Right forelimb (tissue), 1 donor: ENCODE results near the gene ZNF689.
"Not testable (repeated sequence)": the region's sequence is repeated elsewhere in the genome, so short reads cannot be mapped to it uniquely, and the experiment has no call there.

ENCODE experiments used
- DNase-seq: peaks from one replicate; pipeline ENCODE4 v3.0.0-alpha.2; 2018

Gene ZNF689

DNA sequence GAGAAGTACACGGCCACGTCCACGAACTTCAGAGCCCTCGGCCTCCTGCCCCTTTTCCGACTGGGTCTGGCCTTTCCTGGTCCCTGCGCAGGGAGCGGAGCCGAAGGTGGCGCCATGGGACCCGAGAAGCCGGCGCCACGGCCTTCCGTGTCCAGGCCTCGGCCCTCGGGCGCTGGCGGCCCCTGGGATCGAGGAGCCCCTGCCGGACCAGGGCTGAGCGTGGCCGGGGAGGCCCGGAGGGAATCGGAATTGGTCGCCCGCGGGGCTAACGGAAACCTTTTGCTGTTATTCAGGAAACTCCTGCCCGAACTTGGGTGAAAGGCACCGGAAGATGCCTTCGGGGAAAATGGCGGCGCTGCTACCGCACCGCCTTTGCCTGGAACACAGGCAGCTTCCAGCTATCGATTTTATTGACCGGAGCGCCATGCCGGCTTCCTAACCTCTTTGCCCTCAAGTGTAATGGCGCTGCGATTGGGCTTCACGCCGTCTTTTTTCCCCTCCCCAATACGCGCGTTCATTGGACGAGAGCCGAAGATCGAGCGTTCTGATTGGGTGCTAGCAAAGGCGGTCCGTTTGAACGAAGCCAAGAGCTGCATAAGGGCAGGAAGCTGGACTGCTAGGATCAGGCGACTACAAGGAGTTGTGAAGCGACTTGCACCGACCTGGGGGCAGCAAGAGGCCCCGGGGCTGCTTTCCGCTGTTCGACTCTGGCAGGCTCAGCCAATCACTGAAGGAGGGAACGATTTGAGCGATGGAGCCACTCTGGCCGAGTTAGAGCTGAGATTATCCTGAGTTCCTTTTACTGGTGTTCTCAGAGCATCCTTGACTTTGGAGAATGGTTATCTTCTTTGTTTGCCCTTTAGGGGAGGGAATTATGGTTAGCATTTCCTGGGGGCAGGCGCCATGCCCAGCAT is at the start of gene ZNF689:
Gene ZNF689 (minus strand): TSS at position 464 of the 914 bp plus-strand sequence. CDS start 348 bp downstream, at position 116.
- peak; percentile 99 for DNase-seq

DNA sequence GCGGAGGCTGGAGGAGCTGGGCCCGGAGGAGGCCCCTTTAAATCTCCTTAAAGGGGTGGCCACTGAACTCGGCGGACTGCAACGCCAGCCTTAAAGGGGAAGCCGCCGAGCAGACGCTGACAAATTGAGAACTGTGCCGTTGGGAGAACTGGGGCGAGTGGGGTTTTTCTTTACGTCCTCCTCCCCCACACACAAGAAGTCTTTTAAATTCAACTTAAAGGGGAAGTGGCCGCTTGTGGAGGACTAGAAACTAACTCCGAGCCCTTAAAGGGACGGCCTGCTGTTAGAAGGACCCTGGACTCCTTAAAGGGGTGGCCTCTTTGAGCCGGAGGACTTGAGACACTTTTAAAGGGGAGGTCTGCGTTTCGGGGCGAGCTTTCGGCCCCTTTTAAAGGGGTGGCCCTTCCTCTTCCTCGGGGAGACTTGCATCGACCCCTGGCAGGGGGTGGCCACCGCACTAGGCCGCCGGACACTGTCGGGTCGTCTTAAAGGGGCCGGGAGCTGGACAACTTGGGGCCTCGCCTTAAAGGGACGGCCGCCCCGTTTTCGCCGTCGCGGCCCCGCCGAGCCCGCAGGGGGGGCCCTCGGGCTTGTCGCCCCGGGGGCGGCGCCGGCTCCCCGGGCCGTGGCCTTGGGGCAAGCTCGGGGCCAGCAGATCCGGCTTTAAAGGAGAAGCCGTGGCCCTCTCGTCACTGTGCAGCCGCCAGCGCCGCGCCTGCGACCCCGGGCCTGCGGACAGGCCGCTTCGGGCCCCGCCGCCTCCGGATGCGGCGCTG is 48.7 kb upstream of the ZNF689 start:
- no peak for DNase-seq

DNA sequence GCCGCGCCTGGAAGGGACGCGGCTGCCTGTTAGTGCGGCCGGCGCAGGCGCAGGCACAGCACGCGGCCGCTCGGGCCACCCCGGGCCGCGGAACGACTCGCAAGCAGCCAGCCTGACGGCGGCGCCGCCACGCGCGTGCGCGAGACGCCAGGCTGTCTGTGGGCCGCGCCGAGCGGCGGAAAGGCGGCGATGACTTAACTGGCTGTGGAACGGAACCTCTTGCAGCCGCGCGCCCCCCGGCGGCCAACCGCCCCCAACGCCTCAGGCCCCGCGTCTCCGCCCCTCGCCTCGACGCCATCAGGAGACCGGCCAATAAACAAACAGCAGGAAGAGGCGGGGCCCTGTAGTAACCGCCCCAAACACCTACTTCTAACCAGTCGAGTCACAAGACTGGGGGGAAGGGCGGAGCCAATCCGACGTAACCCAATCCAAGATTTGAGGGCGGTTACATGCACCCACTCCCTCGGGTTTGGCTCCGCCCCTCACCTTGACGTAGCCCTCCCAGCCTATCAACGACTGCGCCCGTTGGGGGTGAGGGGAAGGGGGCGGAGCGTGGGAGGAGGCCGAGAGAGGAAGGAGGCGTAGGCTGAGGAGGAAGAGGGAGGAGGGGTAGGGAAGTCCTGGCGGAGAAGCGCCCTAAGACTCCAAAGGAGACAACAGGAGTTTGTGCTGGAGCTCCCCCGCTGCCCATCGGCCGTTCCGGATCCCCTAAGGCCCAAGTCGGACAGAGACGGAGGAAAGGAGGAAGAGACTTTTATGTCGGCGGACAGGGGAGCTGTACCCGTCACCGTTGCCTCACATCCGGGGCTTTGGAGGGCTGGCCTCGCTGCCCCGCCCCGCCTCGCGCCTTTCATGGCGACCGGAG is 47.9 kb upstream of the ZNF689 start, which contains the start of gene FBRS:
Gene FBRS (plus strand): TSS at position 566 of the 865 bp plus-strand sequence. CDS start 1,088 bp downstream, outside the sequence.
- DNase-seq: peak; percentile 100

DNA sequence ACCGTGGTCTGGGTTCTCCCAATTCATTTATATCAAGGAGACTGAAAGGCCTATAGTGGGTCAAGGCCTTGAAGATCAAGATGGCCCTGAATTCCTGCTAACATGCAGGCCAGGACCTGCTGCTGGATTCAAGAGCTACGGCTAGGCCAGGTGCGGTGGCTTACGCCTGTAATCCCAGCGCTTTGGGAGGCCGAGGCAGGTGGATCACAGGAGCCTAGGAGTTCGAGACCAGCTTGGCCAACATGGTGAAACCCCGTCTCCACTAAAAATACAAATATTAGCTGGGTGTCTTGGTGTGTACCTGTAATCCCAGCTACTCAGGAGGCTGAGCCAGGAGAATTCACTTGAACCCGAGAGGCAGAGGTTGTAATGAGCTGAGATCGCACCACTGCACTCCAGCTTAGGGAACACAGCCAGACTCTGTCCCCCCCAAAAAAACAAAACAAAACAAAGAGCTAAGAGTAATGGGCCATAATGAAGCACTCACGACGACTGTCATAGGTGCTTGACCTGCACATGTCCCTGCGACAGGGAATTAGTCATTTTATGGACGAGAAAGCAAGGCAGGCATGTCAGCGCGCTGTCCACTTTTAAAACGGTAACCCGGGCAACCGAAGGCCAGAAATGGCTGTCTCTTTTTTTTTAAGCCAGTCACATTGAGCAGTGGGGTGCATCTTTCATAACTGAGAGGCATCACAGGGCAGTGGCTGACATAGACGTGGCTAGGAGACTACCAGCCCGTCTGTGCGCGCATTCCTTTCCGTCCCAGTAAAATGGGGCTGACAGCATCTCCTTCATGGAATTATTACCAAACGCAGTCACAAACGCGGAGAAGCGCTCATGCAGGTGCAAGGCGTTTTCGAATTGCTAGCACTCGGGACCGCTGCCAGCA is 47.0 kb upstream of the ZNF689 start:
- DNase-seq: no peak

DNA sequence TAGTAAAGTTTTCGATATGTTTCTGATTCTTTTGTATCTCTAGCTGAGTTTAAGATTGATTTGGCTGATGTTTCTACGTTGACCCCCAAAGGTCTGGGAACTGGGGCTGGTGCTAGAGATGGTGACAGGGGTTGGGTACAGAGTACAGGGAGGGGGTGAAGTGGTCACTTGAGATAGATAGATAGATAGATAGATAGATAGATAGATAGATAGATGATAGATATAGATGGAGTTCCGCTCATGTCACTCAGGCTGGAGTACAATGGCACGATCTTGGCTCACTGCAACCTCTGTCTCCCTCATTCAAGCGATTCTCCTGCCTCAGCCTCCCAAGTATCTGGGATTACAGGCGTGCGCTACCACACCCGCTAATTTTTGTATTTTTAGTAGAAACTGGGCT is 46.2 kb upstream of the ZNF689 start:
- no peak for DNase-seq

DNA sequence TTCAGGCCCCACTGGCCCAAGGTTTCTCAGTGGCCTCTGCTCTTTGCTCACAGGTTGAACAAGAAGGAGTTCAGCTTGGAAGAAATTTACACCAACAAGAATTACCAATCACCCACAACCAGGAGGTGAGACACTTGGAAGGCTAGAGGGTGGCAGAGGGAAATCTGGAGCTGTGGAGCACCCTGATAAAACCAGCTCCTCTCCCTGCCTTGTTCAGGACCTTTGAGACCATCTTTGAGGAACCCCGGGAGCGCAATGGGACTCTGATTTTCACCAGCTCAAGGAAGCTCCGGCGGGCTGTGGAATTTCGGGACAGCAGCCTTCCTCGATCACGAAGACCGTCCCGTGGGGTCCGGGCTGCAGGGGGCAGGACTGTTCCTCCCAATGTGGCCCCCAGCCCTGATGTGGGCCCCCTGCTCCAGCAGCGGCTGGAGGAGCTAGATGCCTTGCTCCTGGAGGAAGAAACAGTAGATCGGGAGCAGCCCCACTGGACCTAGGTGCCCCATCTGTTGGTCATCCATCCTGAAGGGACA is 45.7 kb upstream of the ZNF689 start:
- no peak for DNase-seq

DNA sequence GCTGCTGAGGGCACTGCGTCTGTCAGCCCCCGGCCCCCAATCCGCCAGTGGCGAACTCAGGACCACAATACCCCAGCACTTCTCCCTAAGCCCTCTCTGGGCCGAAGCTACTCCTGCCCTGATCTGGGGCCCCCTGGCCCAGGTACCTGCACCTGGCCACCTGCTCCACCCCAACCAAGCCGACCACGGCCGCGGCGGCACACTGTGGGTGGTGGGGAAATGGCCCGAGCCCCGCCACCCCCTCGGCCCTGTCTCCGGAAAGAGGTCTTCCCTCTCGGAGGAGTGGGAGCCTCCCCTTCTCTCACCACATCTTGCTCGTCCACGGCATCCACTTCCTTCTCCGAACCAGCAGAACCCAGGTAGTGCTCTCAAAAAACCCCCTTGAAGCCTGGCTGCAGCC is 44.7 kb upstream of the ZNF689 start:
- DNase-seq: no peak

DNA sequence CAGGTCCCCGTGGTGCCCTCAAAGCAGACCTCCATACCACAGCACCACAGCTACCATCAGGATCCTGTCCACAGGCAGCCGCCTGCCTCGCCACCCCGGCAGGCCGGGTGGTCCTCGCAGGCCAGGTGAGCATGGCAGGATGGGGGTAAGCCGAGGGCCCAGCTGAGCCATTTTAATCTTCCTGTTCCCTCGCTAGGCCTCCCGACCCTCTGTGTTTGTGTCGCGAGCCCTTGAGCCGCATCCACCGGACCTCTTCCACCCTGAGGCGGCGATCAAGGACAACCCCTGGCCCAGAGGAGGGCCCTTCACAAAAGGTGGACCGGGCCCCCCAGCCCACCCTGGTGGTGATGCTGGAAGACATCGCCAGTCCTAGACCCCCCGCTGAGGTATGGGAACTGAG is 42.5 kb upstream of the ZNF689 start:
- no peak for DNase-seq

DNA sequence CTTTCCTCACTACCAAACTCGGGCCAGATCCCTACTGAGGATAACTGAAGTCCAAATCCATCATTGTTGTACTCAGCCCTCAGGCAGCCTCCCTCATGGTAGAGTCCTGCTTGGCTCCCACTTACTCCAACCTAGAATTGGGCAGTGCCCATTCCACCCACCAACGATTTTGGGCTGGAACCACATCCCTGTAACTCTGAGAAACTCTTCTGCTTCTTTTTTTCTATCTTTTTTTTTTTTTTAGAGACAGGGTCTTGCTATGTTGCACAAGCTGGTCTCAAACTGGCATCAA is 41.8 kb upstream of the ZNF689 start:
- DNase-seq: no peak

DNA sequence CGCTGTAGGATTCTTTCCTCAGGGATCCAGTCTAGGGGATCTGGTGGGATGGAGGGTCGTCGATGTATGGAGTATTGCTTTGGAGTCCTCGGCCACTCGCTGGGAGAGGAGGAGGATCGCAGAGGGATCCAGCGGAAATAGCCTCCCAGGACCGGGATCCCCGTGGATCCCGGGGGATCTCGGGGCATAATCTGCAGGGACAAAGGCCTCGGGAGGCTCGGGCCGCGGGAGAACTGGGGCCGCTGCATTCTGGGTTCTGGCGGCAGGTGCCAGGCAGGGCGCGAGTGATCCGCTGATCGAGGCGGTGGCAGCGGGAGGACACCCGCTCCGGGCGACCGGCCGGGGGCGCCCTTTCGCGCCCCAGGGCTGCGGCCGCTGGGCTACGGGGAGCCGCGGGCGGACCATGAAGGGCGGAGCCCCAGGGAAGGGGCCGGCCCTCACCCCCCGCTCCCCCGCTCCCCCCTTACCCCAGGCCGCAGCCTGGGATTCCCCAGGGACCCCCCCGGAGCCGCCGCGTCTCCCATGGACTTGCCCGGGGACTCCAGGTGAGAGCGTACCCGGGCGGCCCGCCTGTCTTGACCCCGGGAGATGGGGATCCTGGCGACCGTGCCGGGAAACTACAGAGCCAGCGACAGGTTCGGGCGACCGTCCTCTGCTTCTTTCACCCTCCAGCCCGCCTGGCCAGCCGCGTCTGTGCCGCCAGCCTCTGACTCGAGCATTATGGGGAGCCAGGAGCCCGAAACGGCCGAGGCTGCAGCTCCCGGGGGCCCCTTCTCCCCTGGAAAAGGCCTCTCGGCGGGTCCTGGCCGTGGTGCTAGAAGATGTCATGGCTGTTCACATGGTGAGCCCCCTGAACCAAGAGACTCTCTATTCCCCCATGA is 41.2 kb upstream of the ZNF689 start:
- DNase-seq: peak; percentile 75

DNA sequence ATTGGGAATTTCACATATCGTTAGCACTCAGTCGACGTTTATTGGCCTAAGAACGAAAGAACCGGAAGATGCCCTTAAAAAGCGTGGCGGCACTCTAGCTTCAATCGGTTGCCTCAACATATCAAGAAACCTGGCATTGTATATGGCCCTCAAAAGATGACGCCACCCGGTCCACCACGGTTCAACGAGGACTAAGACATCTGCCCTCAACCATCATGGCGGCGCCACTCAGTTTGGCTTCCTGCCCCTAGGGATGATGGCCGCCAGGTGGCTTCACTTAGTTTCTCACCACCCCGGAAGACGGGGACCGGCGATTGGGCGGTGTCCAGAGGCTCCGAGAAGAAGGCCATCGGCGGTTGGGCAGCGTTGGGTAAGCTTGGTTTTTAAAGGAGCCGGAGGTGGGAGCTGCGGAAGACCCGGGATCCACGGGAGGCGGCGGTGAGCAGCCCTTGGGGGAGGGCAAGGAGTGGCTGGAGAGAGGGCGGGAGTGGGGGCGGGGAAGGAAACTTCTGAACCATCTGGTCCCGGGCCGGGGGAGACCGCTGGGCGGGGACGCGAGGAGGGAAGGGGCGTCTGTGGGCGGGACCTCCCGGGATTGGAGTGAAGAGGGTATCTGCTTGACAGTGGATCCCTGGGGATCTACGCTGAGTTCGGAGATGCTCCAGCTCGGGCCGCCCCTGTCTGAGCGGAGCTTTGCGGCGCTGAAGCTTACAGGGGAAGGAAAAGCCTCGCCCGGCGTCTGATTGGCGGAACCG is 40.4 kb upstream of the ZNF689 start, which contains the start of gene PRR14:
Gene PRR14 (plus strand): TSS at position 592 of the 755 bp plus-strand sequence. CDS start 686 bp downstream, outside the sequence.
- peak; percentile 100 for DNase-seq

DNA sequence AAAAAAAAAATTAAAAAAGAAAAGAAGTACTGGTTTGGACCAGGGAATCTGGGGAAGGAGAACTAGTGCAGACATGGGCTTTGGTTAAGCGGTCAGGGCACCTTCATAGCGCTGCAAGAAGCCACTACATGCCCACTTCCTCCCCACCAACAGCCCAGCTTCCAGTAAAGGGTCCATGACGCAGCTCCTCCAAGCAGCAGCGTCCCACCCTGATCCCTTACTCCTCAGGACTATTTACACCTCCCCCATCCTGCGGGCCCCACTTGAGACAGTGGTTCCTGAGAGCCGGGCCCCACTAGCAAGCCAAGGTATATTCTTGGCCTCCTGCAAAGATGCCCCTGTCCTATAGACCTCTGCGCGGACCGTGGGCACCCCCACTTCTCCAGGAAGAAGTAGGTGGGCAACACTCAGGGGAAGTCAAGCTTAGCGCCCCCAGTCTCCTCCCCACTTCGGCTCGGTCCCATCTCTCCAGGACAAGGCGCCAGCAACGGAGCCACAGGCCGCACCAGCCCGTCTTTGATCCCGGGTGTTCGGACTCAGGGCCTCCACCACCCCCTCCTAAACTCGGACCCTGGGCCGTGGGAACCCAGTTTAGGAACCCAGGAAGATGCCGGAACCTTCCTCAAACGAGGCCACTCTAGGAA is 39.7 kb upstream of the ZNF689 start:
- DNase-seq: no peak

DNA sequence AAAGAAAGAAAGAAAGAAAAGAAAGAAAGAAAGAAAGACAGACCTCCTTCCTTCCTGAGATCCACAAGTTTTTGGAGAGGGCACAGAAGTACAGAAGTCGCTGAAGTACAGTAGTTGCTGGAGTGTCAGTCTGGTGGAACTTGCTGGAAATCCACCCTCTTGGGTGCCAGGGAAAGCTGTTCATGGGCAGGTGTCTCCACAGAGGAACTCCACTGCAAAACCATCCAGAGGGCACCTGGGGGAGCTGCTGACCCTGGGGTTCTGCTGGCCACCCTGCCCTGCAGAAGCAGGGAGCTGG is 37.0 kb upstream of the ZNF689 start:
- DNase-seq: no peak

DNA sequence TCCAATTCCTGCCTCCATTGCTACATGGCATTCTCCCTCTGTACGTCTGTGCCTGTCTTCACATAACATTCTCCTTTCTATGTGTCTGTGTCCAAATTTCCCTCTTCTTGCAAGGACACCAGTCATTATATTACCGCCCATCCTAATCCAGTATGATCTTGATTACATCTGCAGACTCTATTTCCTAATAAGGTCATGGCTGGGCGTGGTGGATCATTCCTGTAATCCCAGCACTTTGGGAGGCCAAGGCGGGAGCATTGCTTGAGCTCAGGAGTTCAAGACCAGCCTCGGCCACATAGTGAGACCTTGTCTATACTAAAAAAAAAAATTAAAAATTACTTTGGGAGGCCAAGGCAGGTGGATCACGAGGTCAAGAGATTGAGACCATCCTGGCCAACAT is 35.5 kb upstream of the ZNF689 start:
- no peak for DNase-seq

DNA sequence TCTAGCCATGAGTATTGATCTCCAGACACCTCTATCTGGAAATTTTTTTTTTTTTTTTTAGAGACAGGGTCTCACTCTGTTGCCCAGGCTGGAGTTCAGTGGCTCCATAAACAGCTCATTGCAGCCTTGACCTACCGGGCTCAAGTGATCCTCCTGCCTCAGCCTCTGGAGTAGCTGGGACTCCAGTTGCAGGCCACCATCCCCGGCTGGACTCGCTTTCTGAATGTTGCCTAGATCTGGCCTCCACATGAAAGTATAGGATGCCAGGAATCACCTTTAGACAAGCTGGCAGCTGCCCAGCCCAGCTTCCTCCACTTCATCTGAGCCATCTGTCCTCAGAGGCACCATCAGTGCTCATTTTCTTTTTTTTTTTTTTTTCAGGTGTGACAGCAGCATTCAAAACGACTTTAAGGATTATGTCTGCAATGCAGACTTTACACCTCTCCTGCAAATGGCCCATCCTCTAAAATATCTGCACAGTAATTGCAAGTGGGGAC is 34.2 kb upstream of the ZNF689 start:
- no peak for DNase-seq

DNA sequence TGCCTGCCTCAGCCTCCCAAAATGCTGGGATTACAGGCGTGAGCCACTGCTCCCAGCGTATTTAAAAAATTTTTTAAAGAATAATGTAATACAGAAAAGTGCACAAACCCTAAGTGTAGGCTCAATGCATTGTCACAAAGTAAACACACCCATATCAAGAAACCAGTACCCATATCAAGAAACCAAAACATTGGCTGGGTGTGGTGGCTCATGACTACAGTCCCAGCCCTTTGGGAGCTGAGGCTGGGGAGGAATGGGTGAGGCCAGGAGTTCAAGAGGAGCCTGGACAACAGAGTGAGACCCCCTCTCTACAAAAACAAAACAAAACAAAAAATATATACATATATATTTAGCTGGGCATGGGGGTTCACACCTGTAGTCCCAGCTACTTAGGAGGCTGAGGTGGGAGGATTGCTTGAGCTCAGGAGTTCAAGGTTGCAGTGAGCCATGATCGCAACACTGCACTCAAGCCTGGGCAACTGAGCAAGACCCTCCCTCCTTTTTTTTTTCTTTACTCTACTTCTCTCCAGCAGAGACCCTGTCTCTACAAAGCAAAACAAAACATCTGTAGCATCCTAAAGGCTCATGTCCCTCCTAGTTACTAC is 31.3 kb upstream of the ZNF689 start:
- no peak for DNase-seq

DNA sequence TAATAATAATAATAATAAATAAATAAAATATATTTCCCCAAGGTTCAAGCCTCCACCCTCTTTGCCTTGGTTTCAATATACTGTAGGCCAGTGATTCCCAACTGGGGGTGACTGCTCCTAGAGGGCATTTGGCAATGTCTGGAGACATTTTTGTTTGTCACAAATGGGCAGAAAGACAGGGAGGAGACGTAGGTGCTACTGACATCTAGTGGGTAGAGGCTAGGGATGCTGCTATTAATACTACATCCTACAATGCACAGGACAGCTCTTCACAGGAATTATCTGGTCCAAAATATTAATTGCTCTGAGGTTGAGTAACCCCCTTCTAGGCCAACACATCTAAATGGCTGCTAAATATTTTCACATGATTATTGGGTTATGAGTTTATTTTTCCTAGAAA is 27.8 kb upstream of the ZNF689 start:
- no peak for DNase-seq

DNA sequence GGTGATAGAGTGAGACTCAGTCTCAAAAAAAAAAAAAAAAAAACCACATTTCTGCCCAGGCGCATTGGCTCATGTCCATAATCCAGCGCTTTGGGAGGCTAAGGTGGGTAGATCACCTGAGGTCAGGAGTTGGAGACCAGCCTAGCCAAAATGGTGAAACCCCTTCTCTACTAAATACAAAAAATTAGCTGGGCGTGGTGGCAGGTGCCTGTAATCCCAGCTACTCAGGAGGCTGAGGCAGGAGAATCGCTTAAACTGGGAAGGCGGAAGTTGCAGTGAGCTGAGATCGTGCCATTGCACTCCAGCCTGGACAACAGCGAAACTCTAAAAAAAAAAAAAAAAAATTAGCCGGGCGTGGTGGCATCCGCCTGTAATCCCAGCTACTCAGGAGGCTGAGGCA is 26.9 kb upstream of the ZNF689 start:
- DNase-seq: not testable (repeated sequence)

DNA sequence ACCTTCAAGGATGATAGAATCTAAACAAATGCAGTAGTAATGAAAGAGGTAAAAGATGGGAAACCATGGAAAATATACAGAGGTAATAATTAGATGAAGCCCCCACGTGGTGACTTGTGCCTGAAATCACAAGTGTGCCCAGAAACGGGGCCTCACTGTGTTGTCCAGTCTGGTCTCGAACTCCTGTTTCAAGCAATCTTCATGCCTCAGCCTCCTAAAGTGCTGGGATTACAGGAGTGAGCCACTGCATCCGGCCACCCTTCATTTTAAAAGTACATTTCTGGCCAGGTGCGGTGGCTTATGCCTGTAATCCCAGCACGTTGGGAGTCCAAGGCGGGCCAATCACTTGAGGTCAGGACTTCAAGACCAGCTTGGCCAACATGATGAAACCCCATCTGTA is 26.4 kb upstream of the ZNF689 start:
- no peak for DNase-seq
